A549 (cell line): Measurements from ENCODE around the gene PRR20C. TPM values are rescaled to one million over a fixed set of nuclear protein-coding genes. Genes with fewer than 3 reads are reported as not detected.
"Not testable (repeated sequence)": the region's sequence is repeated elsewhere in the genome, so short reads cannot be mapped to it uniquely, and the experiment has no call there.

Experiments
- ATAC-seq, 2 experiments: fragments of 200-7000 bp in 1 of 2; fragments of >200 bp in 1 of 2; cut with Nextera tagmentation in 1 of 2; cut with Tn5 transposase in 1 of 2; 3 replicates each; pipeline versions ENCODE4 v1.8.0 to v1.9.1; 2018 to 2020; ENCODE audit warnings: mild to moderate bottlenecking in 1 of 2, moderate library complexity in 1 of 2
- CTCF ChIA-PET: fragments of 300-600 bp; sonication (Branson Sonifier 250); formaldehyde crosslinking; extraction: SDS; loops from one replicate; lab custom pipeline; 2021; ENCODE audit warnings: antibody characterized with exemption, inconsistent platforms; lab: Yijun Ruan, JAX
- POLR2A ChIA-PET: fragments of 350-600 bp; formaldehyde crosslinking; extraction: SDS; loops from one replicate; lab custom pipeline; 2021; ENCODE audit warnings: antibody characterized with exemption, inconsistent platforms; lab: Yijun Ruan, JAX
- DNase-seq, 2 experiments: peaks; one replicate each; pipeline versions ENCODE4 v3.0.0 to v3.0.0-alpha.2; 2011 to 2016; ENCODE audit warnings: low read depth in 1 of 2, low spot score in 1 of 2
- FAIRE-seq: peaks from 2 replicates; lab custom pipeline; 2011; peaks lifted over from hg19 to GRCh38; lab: Jason Lieb, UNC
- H3K27ac ChIP-seq, 2 experiments: fragments of >200 bp; sonication (Bioruptor Twin); formaldehyde crosslinking; 3 replicates each; pipeline ENCODE4 v1.5.1; 2016 to 2017
- H3K4me1 ChIP-seq: fragments of >200 bp; sonication (Bioruptor Twin); formaldehyde crosslinking; 3 replicates; pipeline ENCODE4 v1.6.1; 2016
- H3K4me2 ChIP-seq: fragments of >200 bp; sonication (Bioruptor Twin); formaldehyde crosslinking; 3 replicates; pipeline ENCODE4 v1.6.1; 2016
- H3K4me3 ChIP-seq: fragments of >200 bp; sonication (Bioruptor Twin); formaldehyde crosslinking; 3 replicates; pipeline ENCODE4 v1.5.1; 2016
- H3K9me3 ChIP-seq: fragments of >200 bp; sonication (Bioruptor Twin); formaldehyde crosslinking; 3 replicates; pipeline ENCODE4 v1.6.1; 2016
- BHLHE40 ChIP-seq: IDR thresholded peaks from 2 replicates; pipeline ENCODE4 v1.6.1; 2012; ENCODE audit warnings: low read depth, low read length, inconsistent platforms
- CBX8 ChIP-seq: fragments of 200-600 bp; sonication (generic); IDR thresholded peaks from 2 replicates; pipeline ENCODE4 v1.6.1; 2016
- CEBPB ChIP-seq, 2 experiments: fragments of >200 bp in 1 of 2; sonication (Bioruptor Twin) in 1 of 2; formaldehyde crosslinking in 1 of 2; IDR thresholded peaks; 2 replicates each; pipeline ENCODE4 v1.6.1; 2012 to 2016
- CHD2 ChIP-seq: fragments of 150-350 bp; IDR thresholded peaks from 2 replicates; pipeline ENCODE4 v1.6.1; 2014; ENCODE audit warnings: low read length; ENCODE audit not compliant: partially characterized antibody
- ESRRA ChIP-seq: fragments of 150-350 bp; IDR thresholded peaks from 2 replicates; pipeline ENCODE4 v1.6.1; 2014; ENCODE audit warnings: mild to moderate bottlenecking, low read length, borderline replicate concordance
- FOSB ChIP-seq: fragments of 250-450 bp; sonication (Bioruptor Pico); IDR thresholded peaks from 2 replicates; pipeline ENCODE4 v1.5.0; 2020; ENCODE audit warnings: mild to moderate bottlenecking, moderate library complexity
- HEYL ChIP-seq: fragments of 250-450 bp; sonication (Bioruptor Pico); IDR thresholded peaks from 2 replicates; pipeline ENCODE4 v1.8.0; 2021; ENCODE audit warnings: mild to moderate bottlenecking, moderate library complexity
- JUN ChIP-seq, 2 experiments: fragments of >200 bp; sonication (Bioruptor Twin); formaldehyde crosslinking; IDR thresholded peaks; 2 replicates in 1 of 2; 3 replicates in 1 of 2; pipeline ENCODE4 v1.6.1; 2016 to 2017
- MAFK ChIP-seq: fragments of 450-650 bp; IDR thresholded peaks from 2 replicates; pipeline ENCODE4 v1.6.1; 2014; ENCODE audit not compliant: partially characterized antibody
- MYC ChIP-seq: IDR thresholded peaks from 2 replicates; pipeline ENCODE4 v1.6.1; 2012; ENCODE audit warnings: mild to moderate bottlenecking, inconsistent platforms, low read length, improper control_type of control experiment, borderline replicate concordance
- NFE2L2 ChIP-seq: fragments of 150-350 bp; conservative IDR thresholded peaks from 2 replicates; pipeline ENCODE4 v1.6.1; 2014; ENCODE audit warnings: low read length
- NR3C1 ChIP-seq: fragments of >200 bp; sonication (Bioruptor Twin); formaldehyde crosslinking; IDR thresholded peaks from 3 replicates; pipeline ENCODE4 v1.6.1; 2017
- PHF8 ChIP-seq: fragments of 200-600 bp; sonication (generic); IDR thresholded peaks from 2 replicates; pipeline ENCODE4 v1.6.1; 2016; ENCODE audit warnings: low read depth, mild to moderate bottlenecking, antibody characterized with exemption, moderate library complexity, borderline replicate concordance
- RFX5 ChIP-seq: fragments of 450-650 bp; IDR thresholded peaks from 2 replicates; pipeline ENCODE4 v1.7.1; 2014; ENCODE audit warnings: antibody characterized with exemption, mild to moderate bottlenecking, moderate library complexity
- WGBS: methylation state at CpG from one replicate; pipeline ENCODE4 v1.1.6; 2017; ENCODE audit errors: missing lambda C conversion rate; 5-methylcytosine and 5-hydroxymethylcytosine counted together
- polyA plus RNA-seq, 4 experiments: library from polyadenylated mRNA; depleted of rRNA in 3 of 4; stranded (reverse); fragments of >200 nt; fragmentation: RNase III in 1 of 4; extraction: RNeasy Plus Mini Kit Qiagen cat#74134 plus additional on column Dnase treatment in 1 of 4; gene quantifications; 2 replicates in 3 of 4; 3 replicates in 1 of 4; pipeline ENCODE4 v1.2.3, GENCODE V29; 2011 to 2017
- TF ChIP-seq, protein P1 (sequence below): fragments of 150-350 bp; IDR thresholded peaks from 2 replicates; pipeline ENCODE4 v1.6.1; 2014; ENCODE audit warnings: low read depth, mild to moderate bottlenecking, low read length

PRR20C gene
- polyA plus RNA-seq, 2 of the 4 experiments (the other 2 are of a cell fraction) = not detected

DNA sequence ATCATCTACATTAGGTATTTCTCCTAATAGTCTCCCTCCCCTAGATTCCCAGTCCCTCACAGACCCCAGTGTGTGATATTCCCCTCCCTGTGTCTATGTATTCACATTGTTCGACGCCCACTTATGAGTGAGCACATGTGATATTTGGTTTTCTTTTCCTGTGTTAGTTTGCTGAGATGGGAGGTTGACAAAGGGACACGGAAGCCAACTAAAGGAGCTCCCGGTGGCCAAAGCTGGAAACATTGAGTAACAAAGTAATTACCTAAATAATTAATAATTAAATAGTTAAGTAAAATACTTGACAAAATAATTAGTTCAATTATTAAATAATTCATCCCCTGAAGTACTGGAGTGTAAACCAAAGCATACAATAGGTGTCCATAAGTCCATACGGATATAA, 14.9 kb upstream of the PRR20C start:
- no peak for ATAC-seq
- H3K27ac ChIP-seq = no peak overlapping the region
- no peaks in the 10 kb centered on the region for H3K4me1 ChIP-seq
- CTCF ChIA-PET = no interaction called here
- no peak overlapping the region for H3K4me3 ChIP-seq
- WGBS = 16% methylated on average over 5 of the region's 5 CpGs
- H3K9me3 ChIP-seq = no peaks in the 10 kb centered on the region
- FAIRE-seq = no peak
- H3K4me2 ChIP-seq = no peak overlapping the region
- TF ChIP-seq JUN (IDR thresholded peaks at IDR 0.05) (no peak), CHD2 (no peak), FOSB (CRISPR knock-in tag) (no peak), HEYL (CRISPR knock-in tag) (no peak), ESRRA (no peak), CBX8 (no peak), MAFK (no peak), BHLHE40 (no peak), MYC (no peak), NFE2L2 (no peak), RFX5 (no peak), CEBPB (IDR thresholded peaks at IDR 0.05) (no peak), NR3C1 (no peak), PHF8 (no peak)
- TF ChIP-seq, protein P1, sequence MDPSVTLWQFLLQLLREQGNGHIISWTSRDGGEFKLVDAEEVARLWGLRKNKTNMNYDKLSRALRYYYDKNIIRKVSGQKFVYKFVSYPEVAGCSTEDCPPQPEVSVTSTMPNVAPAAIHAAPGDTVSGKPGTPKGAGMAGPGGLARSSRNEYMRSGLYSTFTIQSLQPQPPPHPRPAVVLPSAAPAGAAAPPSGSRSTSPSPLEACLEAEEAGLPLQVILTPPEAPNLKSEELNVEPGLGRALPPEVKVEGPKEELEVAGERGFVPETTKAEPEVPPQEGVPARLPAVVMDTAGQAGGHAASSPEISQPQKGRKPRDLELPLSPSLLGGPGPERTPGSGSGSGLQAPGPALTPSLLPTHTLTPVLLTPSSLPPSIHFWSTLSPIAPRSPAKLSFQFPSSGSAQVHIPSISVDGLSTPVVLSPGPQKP = no peak
- TF ChIP-seq, all 56 proteins: peak for 0
- no peak for DNase-seq
- POLR2A ChIA-PET = no interaction called here

DNA sequence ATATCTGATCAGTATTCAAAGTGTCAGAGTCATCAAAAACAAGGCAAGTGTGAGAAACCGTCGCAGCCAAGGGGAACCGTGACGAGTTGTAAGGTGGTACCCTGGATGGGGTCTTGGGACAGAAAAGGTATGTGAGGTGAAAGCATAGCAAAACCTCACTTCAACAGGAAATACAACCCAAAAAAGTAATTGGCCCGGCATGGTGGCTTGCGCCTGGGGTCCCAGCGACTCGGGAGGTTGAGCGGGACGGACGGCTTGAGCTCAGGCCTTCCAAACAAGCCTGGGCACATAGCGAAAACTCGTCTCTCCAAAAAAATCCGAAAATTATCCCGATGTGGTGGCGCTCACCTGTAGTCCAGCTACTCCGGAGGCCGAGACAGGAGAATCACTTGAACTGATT, 14.1 kb upstream of the PRR20C start:
- not testable (repeated sequence) for FAIRE-seq

DNA sequence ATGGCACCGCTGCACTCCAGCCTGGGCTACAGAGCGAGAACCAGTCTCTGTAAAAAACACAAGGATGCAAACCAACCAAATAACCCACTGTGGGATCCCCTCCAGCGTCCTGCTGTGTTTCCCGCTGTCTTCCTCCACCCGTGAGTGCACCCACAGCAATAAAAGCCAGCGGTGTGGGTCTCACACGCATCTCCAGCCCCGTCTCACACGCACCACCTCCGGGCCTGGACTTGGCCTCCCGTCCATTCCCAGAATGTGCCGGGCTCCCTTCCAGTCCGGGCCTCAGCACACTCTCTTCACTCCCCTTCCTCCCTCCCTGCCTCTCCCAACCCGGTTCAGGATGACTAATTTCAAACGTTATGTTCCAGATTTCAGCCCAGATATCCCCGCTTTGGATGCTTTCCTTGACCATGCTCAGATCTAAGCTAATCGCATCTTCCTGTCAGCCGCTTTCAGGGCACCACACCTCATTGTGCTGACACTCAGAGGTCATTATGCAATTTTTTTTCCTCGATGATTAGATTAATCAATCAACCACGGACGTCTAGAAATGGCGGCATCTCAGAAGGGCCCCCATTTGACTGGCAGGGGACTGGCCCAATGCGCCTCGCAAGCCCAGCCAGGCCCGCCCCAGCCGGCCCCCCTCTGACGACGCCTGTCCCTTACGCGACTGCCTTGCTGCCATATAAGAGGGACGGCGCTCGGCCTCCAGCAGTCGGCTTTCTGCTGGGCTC, 13.5 kb upstream of the PRR20C start, which contains the start of gene PRR20A:
Gene PRR20A, plus strand, starts transcription at position 684 of the 734 bp plus-strand sequence. CDS start 387 bp downstream, outside the sequence.
- POLR2A ChIA-PET, ATAC-seq, H3K4me3 ChIP-seq, DNase-seq, CTCF ChIA-PET, H3K4me1 ChIP-seq, H3K9me3 ChIP-seq, FAIRE-seq, H3K4me2 ChIP-seq, H3K27ac ChIP-seq: not testable (repeated sequence)
- 43% methylated on average over 12 of the region's 34 CpGs for WGBS

More for the DNA sequence above, 14.1 kb upstream of the PRR20C start:
- POLR2A ChIA-PET, ATAC-seq, CTCF ChIA-PET, H3K4me2 ChIP-seq, DNase-seq, H3K27ac ChIP-seq, H3K4me1 ChIP-seq, H3K4me3 ChIP-seq, H3K9me3 ChIP-seq: not testable (repeated sequence)
- WGBS = 51% methylated on average over 10 of the region's 18 CpGs

DNA sequence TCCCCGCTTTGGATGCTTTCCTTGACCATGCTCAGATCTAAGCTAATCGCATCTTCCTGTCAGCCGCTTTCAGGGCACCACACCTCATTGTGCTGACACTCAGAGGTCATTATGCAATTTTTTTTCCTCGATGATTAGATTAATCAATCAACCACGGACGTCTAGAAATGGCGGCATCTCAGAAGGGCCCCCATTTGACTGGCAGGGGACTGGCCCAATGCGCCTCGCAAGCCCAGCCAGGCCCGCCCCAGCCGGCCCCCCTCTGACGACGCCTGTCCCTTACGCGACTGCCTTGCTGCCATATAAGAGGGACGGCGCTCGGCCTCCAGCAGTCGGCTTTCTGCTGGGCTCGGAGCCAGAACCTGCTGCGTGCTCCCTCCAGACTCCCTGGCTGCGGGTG, 6.7 kb upstream of the PRR20C start, which contains the start of gene PRR20B:
Gene PRR20B, plus strand, starts transcription at position 301 of the 400 bp plus-strand sequence. CDS start 387 bp downstream, outside the sequence.
- no CpG with 5 or more reads among the region's 22 CpGs for WGBS
- H3K4me2 ChIP-seq, FAIRE-seq, ATAC-seq, H3K27ac ChIP-seq, H3K4me1 ChIP-seq, CTCF ChIA-PET, H3K4me3 ChIP-seq, DNase-seq, H3K9me3 ChIP-seq, POLR2A ChIA-PET: not testable (repeated sequence)

DNA sequence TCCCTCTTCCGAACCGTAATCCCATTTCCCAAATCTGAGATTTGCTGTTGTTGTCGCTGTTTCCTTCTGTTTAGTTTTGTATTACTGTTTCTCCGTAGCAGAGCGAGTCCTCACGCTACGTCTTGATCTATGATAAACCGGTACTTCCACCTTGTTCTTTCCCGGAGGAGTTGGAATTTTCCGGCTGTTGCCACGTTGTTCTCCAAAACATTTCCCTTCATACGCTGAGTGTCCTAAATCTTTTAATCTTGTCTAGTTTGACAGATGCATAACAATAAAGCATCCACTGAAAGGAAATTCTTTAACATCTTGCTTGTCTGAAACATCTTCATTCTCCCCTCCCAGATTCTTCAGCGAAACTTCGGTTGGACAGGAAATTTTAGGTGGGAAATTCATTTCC, 5.8 kb upstream of the PRR20C start:
- CTCF ChIA-PET, H3K4me3 ChIP-seq, H3K4me2 ChIP-seq, H3K4me1 ChIP-seq, H3K27ac ChIP-seq, ATAC-seq, FAIRE-seq, POLR2A ChIA-PET, DNase-seq, H3K9me3 ChIP-seq: not testable (repeated sequence)
- 68% methylated on average over 9 of the region's 14 CpGs for WGBS

DNA sequence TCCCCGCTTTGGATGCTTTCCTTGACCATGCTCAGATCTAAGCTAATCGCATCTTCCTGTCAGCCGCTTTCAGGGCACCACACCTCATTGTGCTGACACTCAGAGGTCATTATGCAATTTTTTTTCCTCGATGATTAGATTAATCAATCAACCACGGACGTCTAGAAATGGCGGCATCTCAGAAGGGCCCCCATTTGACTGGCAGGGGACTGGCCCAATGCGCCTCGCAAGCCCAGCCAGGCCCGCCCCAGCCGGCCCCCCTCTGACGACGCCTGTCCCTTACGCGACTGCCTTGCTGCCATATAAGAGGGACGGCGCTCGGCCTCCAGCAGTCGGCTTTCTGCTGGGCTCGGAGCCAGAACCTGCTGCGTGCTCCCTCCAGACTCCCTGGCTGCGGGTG, 6.5 kb downstream of the PRR20C start, which contains the start of gene PRR20D:
Gene PRR20D, plus strand, starts transcription at position 301 of the 400 bp plus-strand sequence. CDS start 387 bp downstream, outside the sequence.
- H3K4me3 ChIP-seq, H3K4me2 ChIP-seq, POLR2A ChIA-PET, H3K9me3 ChIP-seq, DNase-seq, H3K27ac ChIP-seq, H3K4me1 ChIP-seq, CTCF ChIA-PET, ATAC-seq, FAIRE-seq: not testable (repeated sequence)
- no CpG with 5 or more reads among the region's 22 CpGs for WGBS

DNA sequence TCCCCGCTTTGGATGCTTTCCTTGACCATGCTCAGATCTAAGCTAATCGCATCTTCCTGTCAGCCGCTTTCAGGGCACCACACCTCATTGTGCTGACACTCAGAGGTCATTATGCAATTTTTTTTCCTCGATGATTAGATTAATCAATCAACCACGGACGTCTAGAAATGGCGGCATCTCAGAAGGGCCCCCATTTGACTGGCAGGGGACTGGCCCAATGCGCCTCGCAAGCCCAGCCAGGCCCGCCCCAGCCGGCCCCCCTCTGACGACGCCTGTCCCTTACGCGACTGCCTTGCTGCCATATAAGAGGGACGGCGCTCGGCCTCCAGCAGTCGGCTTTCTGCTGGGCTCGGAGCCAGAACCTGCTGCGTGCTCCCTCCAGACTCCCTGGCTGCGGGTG, 13.0 kb downstream of the PRR20C start, which contains the start of gene PRR20E:
Gene PRR20E, plus strand, starts transcription at position 301 of the 400 bp plus-strand sequence. CDS start 387 bp downstream, outside the sequence.
- ATAC-seq, FAIRE-seq, H3K27ac ChIP-seq, POLR2A ChIA-PET, H3K4me2 ChIP-seq, H3K4me3 ChIP-seq, H3K9me3 ChIP-seq, H3K4me1 ChIP-seq, CTCF ChIA-PET, DNase-seq: not testable (repeated sequence)
- no CpG with 5 or more reads among the region's 22 CpGs for WGBS
